GM19043 (cell line): ENCODE data around the gene NSD2.

Experiments
- ATAC-seq: cut with Tn5 transposase; IDR thresholded peaks from one replicate; pipeline ENCODE4 v1.9.1; 2021; ENCODE audit warnings: low read depth; ENCODE audit not compliant: unreplicated experiment

NSD2 gene

GRCh38 chr4:1938027-1938426 is 66.8 kb downstream of the NSD2 start:
- ATAC-seq = no peak

GRCh38 chr4:1939664-1940509 is 68.7 kb downstream of the NSD2 start:
- ATAC-seq = no peak

GRCh38 chr4:1940566-1940965 is 69.4 kb downstream of the NSD2 start:
- ATAC-seq = no peak

GRCh38 chr4:1943928-1944327 is 72.7 kb downstream of the NSD2 start:
- no peak for ATAC-seq

- no peak for ATAC-seq
These were observed 74.1 kb downstream of the NSD2 start for GRCh38 chr4:1945124-1945895.

- no peak for ATAC-seq
These were observed 74.7 kb downstream of the NSD2 start for GRCh38 chr4:1945912-1946311.

GRCh38 chr4:1948232-1948631 is 77.0 kb downstream of the NSD2 start:
- ATAC-seq = no peak

GRCh38 chr4:1948892-1949436 is 77.8 kb downstream of the NSD2 start:
- ATAC-seq = no peak

GRCh38 chr4:1950369-1950768 is 79.2 kb downstream of the NSD2 start:
- ATAC-seq = no peak

GRCh38 chr4:1952058-1952700 is 81.0 kb downstream of the NSD2 start:
- no peak for ATAC-seq

- no peak for ATAC-seq
These were observed 81.5 kb downstream of the NSD2 start for GRCh38 chr4:1952719-1953118.

GRCh38 chr4:1953335-1953734 is 82.1 kb downstream of the NSD2 start:
- no peak for ATAC-seq

- ATAC-seq = no peak
These were observed 85.4 kb downstream of the NSD2 start for GRCh38 chr4:1956631-1957030.

GRCh38 chr4:1958276-1959103 is 87.3 kb downstream of the NSD2 start:
- no peak for ATAC-seq

- ATAC-seq = no peak
These were observed 87.9 kb downstream of the NSD2 start for GRCh38 chr4:1959104-1959384.

GRCh38 chr4:1960170-1960825 is 89.1 kb downstream of the NSD2 start:
- no peak for ATAC-seq

GRCh38 chr4:1961038-1961437 is 89.8 kb downstream of the NSD2 start:
- no peak for ATAC-seq

- ATAC-seq = no peak
These were observed 90.4 kb downstream of the NSD2 start for GRCh38 chr4:1961563-1961962.

- no peak for ATAC-seq
These were observed 91.8 kb downstream of the NSD2 start for GRCh38 chr4:1962980-1963379.

GRCh38 chr4:1964443-1964842 is 93.2 kb downstream of the NSD2 start:
- no peak for ATAC-seq
